NCI-H345 treated with DMSO at 0.1 percent for 48 hours (cell line): ENCODE data around the gene SMC1B.
"Not testable (repeated sequence)": the region's sequence is repeated elsewhere in the genome, so short reads cannot be mapped to it uniquely, and the experiment has no call there.

Source experiments
- DNase-seq: peaks from one replicate; lab custom pipeline; 2025; ENCODE audit not compliant: unreplicated experiment; lab: John Stamatoyannopoulos, UW

The SMC1B gene

DNA sequence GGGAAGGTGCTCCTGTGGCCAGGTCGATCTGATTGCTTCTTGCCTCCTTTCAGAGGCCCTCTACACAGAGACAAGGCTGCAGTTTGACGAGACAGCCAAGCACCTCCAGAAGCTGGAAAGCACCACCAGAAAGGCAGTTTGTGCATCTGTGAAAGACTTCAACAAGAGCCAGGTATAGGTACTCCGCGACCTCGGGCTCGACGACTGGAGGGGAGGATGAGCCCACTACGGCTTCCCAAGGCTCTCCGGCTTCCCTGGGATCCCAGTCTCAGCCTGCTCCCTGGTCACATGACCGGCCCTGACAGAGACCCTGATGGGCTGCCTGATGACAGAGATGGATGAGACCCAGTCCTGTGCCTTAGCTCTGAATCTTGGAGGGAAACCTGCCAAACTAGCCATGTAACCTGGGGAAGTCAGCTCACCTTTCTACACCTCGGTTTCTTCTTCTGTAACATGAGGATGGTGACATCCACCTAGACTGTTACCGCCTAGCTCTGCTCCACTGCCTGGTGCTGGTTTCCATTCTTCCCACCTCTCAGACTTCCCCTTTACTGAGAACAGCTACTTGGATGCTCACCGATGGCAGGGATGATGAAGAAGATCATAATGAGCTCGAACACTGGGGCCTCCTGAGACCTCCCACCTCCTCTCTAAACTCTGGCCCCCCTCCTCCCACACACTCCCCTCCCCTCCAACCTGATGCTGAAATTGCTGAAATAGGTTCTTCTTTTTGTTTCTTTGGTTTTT is 9.0 kb upstream of the SMC1B start:
- no peak for DNase-seq

DNA sequence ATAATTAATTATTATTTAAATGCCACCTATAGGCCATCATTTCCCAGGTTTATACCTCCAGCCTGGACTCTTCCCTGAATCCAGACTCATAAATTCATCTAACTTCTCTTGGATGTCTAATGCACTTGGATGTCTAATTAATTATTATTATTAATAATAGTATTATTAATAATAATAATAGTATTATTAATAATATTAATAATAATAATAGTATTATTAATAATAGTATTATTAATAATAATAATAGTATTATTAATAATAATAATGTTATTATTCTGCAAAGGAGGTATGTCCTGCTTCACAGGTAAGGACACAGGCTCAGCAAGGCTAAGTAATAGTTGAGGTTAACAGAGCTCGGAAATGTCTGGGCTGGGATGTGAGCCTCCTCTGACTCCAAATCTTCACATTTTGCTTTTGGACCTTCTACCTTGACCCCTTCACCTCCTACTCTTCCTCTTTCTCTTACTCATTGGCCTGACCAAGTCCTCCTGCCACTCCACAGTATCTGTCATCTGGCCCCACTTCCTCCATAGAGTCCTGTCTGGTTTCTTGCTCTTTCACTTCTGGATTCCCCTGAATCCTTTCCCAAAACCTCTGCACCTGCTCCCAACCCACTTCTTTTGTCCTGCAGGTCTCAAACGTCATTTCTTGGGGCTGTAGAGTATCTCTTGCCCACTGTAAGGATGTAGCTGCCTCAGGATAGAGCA is 8.1 kb upstream of the SMC1B start:
- DNase-seq: no peak

DNA sequence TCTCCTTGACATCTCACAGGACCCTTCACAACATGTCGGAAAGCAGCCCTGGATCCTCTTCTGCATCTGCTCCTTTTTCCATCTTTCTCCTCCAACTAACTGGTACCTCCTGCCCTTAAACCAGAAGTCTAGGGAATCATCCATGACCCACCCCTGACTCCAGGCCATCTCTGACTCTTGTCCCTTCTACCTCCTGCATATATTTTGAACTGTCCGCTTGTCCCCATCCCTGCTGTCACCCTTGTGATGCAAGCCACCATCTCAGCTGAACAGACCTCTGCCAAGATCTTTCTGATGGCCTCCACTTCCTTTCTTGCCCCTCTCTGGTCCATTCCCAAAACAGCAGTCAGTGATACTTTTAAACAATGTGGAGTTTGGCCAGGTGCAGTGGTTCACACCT is 7.1 kb upstream of the SMC1B start:
- DNase-seq: no peak

DNA sequence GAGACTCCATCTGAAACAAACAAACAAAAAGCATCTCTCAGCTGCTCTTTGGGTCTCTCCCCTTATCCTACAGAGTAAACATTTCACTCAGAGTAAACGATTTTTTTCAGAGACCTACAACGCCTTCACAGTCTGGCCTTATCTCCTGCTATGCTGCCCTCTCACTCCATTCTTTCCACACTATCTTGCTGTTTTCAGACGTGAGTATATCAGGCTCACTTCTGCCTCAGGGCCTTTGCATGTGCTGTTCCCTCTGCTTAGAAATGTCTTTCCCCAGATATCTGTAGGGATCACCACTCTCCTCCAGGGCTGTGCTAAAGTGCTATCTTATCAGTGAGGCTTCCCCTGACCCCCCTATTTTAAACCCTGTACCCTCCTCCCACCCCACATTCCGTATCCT is 6.6 kb upstream of the SMC1B start:
- no peak for DNase-seq

DNA sequence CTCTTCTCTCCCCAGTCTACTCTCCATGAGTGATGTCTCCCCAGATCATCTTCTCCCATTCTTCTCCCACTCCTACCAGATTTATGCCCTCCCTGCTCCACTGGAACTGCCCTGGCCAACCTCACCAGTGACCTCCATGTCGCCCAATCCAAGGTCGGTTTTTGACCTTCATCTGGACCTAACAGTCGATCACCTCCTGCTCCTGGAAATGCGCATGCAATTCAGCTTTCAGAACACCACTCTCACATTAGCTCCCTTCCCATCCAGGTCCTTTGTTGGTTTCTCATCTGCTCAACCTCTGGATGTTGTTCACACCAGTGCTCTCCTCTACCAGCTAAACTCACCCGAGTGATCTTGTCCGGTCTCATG is 5.4 kb upstream of the SMC1B start:
- DNase-seq: no peak

DNA sequence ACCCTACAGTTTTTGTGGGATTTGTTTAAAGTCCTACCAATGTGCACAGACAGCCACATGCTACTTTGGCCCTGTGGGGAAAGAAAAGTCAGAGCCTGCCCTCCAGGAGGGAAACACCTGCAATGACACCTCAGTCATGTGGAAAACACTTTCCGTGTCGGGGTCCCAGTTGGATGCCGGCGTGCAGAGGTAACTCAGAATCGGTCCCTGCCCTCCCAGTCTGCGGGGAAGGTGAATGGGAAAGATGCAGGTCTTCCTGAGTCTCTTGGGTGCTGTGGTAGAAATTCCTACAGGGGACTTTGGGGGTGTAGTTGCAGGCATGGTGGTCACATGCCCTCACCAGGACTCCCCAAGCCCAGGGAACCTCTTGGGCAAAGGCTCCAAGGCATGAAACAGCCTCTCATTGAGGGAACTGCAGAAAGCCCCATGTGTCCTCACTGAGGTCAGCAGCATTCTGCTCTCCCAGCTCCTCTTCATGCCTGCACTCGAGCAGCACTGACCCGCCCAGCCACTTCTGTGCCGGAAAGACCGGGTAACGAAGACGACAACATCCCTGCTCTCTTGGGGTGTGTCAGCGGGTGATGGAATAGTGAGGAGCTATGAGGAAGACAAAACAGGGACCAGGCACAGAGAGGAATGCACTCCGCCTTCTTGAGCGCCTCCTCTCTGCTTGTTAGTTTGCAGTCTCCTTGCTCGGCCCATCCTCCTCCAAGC is 4.8 kb upstream of the SMC1B start:
- DNase-seq: no peak

DNA sequence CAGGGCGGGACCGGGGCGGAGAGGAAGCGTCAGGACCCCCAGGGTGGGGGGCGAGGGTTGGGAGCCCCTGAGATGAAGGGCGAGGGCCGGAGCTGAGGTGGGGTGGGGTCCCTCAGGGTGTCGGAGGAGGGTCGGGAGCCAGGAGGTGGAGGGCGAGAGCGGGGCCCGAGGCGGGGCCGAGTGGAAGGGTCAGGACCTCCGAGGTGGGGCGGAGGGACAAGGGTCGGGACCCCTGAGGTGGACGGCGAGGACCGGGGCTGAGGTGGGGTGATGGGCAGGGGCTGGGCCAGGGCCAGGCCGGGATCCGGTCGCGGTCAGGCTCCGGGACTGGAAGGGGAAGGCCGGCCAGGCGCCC is 409 bp downstream of the SMC1B start:
- DNase-seq: no peak

DNA sequence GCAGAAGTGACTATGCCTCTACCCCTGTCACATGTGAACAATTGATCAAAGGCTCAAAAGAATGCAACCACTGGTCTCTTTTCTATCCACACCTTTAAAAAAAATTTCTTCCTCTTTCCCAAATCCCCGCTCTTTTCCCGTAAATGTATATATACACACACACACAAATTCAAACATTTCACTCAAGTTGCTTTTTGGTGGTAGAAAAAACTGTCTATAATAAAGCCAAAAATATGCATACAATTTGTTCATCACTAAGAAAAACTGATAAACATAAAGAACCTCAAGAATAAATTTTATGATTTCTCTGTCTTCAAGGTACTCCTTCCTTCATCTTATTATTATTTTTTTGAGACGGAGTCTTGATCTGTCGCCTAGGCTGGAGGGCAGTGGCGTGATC is 5.6 kb downstream of the SMC1B start:
- no peak for DNase-seq

DNA sequence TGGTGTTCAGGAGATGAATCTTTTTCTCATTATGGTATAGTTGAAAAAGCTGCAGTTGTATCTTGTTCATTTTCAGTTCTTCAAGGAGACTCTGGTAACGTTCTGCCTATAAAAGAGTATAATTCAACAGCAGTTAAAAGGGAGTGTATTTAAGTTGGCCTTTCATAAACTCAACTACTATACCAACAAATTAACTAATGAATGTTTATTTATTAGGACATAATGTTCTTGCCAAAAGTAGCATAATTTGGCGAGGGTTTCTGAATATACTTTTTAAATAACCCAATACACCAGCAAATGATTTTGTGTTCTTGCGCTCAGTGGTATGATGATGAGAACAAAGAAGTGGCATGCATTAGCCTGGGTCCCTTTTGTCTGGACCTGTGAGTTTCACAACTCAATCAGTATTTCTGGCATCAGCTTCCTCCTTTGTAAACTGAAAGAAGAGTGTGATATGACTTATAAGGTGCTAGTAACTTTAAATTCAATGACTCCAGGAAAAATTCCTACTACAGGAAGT is 10.9 kb downstream of the SMC1B start:
- no peak for DNase-seq

DNA sequence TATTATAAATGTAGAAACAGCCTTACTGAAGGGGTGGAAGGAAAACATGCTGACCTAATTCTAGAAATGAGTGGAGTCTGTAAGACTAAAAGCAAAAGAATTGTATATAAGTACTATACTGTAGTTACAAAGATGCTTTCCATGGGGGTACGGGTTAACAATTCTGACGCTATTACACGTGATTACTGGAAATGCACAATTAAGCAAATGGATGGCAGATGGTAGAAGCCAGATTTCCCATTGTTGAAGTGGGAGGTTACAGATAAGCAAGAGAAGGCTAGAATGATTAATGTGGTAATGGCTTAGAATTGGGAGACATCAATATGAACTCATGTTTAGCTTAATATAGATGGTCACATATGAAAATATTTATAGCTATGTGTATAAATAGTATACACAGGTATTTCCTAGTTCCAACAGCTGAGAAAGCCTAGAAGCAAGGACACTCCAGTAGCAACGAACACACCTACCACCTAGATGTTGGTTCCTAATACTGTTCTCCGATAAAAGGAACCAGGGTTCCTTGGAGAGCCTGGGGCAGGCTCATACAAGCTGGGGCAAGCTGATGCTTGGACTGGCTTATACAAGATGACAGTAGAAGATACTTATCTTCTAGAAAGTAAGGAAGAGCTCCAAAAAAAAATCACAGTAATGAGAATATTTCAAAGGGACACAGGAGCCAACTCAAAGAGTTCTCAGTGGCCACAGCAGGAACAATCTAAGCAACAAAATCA is 13.5 kb downstream of the SMC1B start:
- DNase-seq: no peak

DNA sequence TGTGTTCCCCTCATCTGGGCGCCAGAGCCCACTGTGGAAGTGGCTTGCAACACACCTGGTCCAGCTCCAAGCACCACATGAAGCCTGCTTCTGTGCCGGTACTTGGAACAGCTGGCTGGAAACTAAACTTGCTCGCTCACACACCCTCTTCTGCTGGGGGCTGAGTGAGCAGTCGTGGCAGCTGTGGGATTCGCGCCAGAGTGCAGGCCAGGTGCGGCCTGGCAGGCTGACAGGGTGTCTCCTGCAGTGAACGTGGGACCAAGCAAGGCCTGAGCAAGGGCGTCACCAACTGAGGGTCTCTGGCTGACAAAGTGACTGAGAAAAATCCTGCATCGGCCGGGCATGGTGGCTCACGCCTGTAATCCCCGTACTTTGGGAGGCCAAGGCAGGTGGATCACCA is 15.2 kb downstream of the SMC1B start:
- no peak for DNase-seq

DNA sequence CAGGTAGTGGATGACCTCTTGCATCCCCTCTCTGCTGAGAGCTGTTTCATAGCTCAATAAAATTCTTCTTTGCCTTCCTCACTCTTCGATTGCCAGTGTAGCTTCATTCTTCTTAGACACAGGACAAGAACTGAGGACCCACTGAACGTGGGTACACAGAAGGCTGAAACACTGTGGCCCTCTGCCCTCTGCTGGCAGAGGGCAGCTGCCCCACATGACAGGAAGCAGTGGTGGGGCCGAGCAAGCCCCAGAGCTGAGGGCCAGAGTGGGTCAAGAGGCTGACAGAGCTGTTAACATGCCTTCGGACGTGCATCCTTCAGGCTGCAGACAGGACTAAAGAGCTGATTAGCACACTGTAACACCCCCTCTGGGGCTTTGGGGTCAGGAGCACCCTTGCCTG is 15.6 kb downstream of the SMC1B start:
- no peak for DNase-seq

DNA sequence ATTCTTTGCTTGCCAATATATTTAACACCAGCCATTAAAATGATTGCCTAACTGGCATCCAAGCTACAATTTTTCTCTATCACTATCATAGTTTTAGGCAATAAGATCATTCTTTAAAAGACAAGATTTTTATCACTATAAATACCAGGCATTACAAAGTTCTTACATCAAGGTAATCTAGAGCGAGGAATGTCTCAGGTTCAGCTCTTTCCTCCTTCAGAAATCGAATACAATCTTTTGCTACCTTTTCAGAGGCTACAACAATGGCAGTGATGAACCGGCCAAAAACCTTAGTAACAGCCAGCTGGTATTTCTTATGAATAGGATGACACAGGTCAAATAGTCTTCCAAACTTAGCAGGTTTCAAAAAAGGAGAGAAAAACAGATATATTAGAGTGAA is 23.9 kb downstream of the SMC1B start:
- DNase-seq: no peak

DNA sequence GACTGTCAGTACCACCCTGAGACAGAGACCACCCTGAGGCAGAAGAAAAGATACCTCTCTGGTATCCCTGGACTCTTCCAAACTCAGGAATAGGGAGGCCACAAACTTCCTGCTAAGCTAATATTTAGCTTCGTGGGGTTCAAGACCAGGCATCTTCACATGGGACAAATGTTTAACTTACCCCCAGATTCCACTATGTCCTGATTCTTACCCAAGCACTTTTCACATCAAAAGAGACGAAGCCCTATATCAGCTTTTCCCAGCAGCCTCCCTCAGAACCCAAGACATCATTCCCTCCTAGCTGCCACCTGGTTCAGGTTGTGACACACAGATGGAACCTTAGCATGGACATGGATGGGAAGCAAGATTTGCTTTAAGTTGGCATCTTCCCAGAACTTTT is 32.1 kb downstream of the SMC1B start:
- DNase-seq: no peak

DNA sequence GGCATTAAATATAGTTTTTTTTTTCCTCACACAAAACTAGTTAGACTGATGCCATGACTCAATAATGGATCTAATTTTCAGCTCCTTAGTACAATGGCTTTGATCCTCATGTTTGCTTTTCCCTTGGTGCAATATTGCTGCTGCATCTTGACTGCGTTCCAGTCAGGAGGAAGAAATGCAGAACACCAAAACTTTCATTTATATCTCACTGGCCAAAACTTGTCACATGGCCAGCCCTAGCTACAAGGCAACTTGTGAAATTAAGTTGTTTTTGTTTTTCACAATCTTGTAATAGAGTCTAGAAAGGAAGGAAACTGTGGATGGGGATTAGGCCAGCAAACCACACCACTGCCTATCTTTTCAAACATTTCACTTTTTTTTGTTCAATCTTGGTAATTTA is 36.7 kb downstream of the SMC1B start:
- no peak for DNase-seq

DNA sequence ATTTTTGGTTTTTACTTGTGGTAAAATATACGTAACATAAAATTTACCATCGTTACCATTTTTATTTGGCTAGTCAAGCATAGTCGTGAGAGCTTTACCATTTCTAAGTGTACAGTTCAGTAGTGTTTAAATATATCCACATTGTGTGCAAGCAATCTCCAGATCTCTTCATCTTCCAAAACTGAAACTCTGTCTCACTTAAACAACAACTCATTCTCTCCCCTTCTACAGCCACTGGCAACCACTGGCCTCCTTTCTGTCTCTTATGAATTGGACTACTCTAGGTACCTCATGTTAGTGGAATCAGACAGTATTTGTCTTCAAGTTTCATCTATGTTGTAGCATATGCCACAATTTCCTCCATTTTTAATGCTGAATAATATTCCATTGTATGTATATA is 37.4 kb downstream of the SMC1B start:
- no peak for DNase-seq

DNA sequence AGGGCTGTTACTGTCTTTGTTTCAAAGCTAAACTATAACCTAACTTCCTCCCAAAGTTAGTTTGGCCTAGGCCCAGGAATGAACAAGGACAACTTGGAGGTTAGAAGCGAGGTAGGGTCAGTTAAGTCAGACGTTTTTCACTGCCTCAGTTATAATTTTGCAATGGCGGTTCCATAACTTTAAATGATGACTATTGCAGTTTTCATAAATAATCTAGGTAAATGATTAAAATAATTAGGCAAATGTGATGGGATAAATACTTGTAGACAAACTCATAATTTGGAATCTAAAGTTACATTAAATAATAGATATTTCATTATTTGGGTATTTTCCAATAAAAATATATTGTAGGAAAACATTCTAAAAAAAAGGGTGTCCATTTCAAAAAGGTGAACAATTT is 39.8 kb downstream of the SMC1B start:
- DNase-seq: not testable (repeated sequence)

DNA sequence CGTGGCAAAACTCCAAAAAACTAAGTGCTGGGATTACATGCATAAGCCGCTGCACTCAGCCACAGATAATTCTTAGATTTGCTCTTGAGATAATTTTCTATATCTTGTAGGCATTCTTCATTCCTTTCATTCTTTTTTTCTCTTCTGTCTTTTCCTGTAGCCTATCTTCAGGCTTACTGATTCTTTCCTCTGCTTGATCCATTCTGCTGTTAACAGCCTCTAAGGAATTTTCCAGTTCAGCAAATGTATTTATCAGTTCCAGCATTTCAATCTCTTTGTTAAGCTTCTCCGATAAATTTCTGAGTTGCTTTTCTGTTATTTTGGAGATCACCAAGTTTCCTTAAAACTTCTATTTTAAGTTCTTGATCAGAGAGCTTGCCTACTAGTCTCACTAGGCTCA is 46.7 kb downstream of the SMC1B start:
- no peak for DNase-seq

DNA sequence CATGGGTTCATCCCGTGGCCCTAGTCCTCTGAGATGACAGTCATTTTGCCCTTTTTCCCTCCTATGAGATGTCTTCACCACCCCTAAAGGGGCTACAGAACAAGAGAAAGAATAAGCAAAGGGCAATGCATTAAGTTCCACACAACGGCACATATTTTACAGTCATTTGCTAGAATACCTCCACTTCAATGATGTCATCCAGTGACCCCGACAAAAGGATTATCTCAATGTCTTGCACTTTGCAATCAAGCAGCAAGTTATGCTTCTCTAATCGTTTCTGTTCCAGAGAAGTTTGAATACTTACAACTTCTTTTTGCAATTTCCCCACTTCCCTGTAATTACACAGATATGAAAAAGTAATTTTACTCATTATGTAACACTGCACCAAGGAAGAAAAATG is 53.8 kb downstream of the SMC1B start:
- DNase-seq: no peak

DNA sequence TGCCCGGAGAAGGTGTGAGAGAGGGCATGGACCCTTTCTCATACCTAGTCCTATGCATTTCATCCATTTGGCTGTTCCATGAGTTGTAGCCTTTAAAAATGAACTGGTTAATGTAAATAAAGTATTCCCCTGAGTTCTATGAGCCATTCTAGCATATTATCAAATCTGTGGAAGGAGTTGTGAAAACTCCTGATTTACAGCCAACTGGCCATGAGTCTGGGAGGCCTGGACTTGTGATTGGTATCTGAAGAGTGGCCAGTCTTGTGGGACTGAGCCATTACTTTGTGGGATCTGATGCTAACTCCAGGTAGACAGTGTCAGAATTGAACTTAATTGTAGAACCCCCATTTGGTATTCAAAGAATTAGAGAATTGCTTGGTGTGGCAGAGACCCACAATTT is 55.3 kb downstream of the SMC1B start:
- no peak for DNase-seq

DNA sequence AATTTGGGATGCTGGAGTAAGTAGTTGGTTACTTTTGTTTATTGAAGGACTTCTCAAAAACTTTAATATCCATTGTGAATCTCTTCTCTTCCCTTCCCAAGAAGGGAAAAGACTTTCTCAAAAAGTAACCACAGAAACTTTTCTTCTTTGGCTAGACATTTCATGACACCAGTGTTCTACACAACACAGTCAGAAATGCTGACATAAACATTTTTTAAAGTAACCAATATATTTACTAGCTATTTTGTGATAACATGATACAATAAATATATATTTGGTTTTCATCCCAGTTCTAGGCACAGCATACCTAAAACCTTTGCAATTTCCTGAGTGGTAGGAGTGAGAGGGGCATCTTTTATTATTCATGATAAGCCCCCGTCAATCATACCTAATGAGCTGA is 55.9 kb downstream of the SMC1B start:
- DNase-seq: no peak

DNA sequence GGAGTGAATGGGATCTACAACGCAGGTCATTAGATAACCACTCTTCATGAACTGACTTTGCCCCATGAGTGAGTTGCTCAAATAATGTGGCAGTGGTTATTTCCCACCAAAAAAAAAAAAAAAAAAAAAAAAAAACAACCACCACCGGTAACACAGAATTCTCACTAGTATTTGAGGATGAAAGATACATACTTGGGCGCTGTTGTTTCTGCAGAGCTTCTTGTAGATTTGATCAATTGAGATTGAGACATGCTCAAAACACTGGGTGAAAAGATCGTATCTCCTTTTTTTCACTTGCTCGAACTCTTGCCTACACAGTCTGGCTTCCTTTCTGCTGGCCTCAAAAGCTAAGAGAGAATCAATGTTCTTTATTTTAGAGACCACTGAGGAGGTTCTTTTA is 59.6 kb downstream of the SMC1B start:
- no peak for DNase-seq
